ENCODE data around the gene OR5A1. TPM values are rescaled to one million over a fixed set of nuclear protein-coding genes. Genes with fewer than 3 reads are reported as not detected.

The OR5A1 gene
- total RNA-seq, 4 donors from 2014 or later = not detected

DNA sequence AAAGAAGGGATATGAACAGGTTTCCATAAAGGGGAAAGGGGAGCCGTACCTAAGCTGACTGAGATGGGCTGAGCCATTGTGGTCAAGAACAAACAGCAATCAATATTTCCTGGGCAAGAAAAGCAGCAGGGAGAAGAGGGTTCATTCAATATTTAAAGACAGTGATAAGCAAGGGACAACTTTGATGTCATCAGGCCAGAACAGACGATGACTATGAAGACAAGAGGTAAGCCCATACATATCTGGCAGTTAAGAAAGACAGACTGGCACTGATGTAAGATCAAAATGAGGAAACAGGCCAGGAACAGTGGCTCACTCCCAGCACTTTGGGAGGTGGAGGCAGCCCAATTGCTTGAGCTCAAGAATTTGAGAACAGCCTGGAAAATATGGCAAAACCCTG is 12.4 kb upstream of the OR5A1 start:
- no peak for DNase-seq

DNA sequence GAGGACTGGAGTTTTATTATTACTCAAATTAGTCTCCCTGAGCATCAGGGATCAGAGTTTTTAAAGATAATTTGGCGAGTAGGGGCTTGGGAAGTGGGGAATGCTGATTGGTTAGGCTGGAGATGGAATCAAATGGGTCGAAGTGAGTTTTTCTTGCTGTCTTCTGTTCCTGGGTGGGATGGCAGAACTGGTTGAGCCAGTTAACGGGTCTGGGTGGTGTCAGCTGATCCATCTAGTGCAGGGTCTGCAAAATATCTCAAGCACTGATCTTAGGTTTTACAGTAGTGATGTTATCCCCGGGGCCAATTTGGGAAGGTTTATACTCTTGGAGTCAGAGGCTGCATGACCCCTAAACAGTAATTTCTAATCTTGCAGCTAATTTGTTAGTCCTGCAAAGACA is 11.1 kb upstream of the OR5A1 start:
- no peak for TF ChIP-seq POLR2A (IDR thresholded peaks at IDR 0.05)
- TF ChIP-seq, protein P1, sequence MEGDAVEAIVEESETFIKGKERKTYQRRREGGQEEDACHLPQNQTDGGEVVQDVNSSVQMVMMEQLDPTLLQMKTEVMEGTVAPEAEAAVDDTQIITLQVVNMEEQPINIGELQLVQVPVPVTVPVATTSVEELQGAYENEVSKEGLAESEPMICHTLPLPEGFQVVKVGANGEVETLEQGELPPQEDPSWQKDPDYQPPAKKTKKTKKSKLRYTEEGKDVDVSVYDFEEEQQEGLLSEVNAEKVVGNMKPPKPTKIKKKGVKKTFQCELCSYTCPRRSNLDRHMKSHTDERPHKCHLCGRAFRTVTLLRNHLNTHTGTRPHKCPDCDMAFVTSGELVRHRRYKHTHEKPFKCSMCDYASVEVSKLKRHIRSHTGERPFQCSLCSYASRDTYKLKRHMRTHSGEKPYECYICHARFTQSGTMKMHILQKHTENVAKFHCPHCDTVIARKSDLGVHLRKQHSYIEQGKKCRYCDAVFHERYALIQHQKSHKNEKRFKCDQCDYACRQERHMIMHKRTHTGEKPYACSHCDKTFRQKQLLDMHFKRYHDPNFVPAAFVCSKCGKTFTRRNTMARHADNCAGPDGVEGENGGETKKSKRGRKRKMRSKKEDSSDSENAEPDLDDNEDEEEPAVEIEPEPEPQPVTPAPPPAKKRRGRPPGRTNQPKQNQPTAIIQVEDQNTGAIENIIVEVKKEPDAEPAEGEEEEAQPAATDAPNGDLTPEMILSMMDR (IDR thresholded peaks at IDR 0.05) = no peak
- Histone ChIP-seq H3K4me1 (no peaks in the 10 kb centered on the region), H3K27me3 (no peaks in the 10 kb centered on the region), H3K27ac (no peak overlapping the region), H3K36me3 (no peaks in the 10 kb centered on the region), H3K4me3 (no peak overlapping the region), H3K9me3 (no peaks in the 10 kb centered on the region)
- DNase-seq = no peak
- intact Hi-C loops (cut with DNase I; ENCODE audit: low total_unique reads) = no loop called here

More for the DNA sequence above, 12.4 kb upstream of the OR5A1 start:
- Histone ChIP-seq H3K4me3 (no peak overlapping the region), H3K36me3 (no peaks in the 10 kb centered on the region), H3K27ac (no peak overlapping the region), H3K9me3 (no peaks in the 10 kb centered on the region), H3K4me1 (no peaks in the 10 kb centered on the region), H3K27me3 (no peaks in the 10 kb centered on the region)
- intact Hi-C loops (cut with DNase I; ENCODE audit: low total_unique reads) = no loop called here
- no peak for TF ChIP-seq POLR2A (IDR thresholded peaks at IDR 0.05)
- TF ChIP-seq, protein P1 (IDR thresholded peaks at IDR 0.05) = no peak

DNA sequence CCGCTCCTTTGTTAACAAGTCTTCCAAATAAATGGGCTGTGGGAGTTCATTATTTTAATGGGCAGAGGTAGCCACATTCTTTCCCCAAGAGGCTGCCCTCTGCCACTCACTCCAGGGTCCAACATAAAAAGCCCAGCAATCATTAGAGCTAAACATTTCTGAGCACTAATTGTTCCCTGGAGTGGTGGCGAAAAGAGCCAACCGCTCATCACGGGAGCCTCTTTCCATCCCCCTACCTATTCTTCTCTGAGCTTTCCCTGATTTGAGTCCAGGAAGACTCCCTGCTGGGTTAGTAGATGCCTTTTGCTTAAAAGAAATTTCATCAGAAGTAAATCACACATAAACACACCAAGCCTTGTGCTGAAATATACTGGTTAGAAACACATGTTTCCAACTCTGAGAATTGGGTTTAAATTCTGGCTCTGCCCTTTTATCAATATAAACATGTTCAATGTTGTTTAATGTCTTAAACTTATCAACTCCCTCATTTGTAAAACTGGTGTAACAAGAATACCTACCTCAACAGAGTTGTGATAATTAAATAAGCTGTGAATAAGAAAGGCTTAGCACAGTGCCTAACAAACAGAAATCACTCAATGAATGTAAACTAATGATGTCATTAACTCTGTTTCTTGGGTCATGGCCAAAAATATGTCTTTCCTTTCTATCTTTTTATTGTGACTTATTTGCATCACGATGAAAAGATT is 9.8 kb upstream of the OR5A1 start, which contains the start of gene OR5A2:
Gene OR5A2 (minus strand): TSS at position 53 of the 707 bp plus-strand sequence. CDS start 3,460 bp downstream, outside the sequence.
- intact Hi-C loops (cut with DNase I; ENCODE audit: low total_unique reads) = no loop called here
- H3K36me3 ChIP-seq = no peaks in the 10 kb centered on the region
- DNase-seq = no peak
- H3K9me3 ChIP-seq = no peaks in the 10 kb centered on the region
- no peaks in the 10 kb centered on the region for H3K27me3 ChIP-seq
- no peaks in the 10 kb centered on the region for H3K4me1 ChIP-seq
- TF ChIP-seq POLR2A (IDR thresholded peaks at IDR 0.05) = no peak
- TF ChIP-seq, protein P1 (IDR thresholded peaks at IDR 0.05) = no peak
- H3K4me3 ChIP-seq = no peak within 1 kb of the TSS
- H3K27ac ChIP-seq = no peak within 1 kb of the TSS

DNA sequence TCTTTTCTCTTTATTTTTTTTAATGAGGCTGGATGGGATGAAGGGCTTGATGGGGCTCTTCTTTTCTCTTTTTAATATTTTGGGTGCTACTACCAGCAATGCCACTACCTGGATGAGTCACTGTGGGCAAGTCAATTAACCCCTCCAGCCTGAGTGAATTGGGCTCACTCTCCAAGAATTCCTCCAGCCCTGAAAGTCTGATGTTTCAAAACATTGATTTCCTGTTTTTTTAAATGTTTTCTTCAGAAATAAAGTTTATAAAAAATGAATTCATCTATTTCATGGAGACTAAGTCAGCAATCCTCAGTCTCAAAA is 9.2 kb upstream of the OR5A1 start:
- no peaks in the 10 kb centered on the region for H3K27me3 ChIP-seq
- H3K36me3 ChIP-seq = no peaks in the 10 kb centered on the region
- H3K4me3 ChIP-seq = no peak overlapping the region
- no peak for DNase-seq
- H3K27ac ChIP-seq = no peak overlapping the region
- intact Hi-C loops (cut with DNase I; ENCODE audit: low total_unique reads) = no loop called here
- no peaks in the 10 kb centered on the region for H3K9me3 ChIP-seq
- no peaks in the 10 kb centered on the region for H3K4me1 ChIP-seq
- TF ChIP-seq, protein P1 (IDR thresholded peaks at IDR 0.05) = no peak
- no peak for TF ChIP-seq POLR2A (IDR thresholded peaks at IDR 0.05)

DNA sequence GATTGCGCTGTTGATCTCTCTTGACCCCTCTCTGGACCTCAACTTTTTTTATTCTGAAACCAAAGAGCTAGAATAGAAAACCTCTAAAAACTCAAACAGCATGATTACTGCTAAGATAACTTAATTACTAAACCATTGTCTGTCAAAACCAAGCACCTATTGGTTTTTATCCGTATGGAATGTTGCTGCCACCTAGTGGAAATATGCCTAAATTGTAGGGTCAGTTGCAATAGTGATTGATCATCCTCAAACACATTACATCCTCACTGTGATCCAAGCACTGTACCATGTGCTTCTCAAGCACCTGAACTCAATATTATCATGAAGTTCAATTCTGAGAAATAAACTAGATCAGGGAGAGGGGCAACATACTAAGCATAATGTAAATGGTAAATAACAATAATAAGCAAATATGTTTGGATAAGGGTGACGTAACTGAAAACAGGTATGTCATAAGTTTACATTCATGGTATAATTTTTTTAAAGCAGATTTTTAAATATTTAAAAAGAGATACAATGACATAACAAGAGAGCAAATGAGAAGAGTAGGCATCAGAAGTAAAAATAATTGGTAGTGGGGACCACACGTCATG is 6.2 kb upstream of the OR5A1 start:
- intact Hi-C loops (cut with DNase I; ENCODE audit: low total_unique reads) = no loop called here
- Histone ChIP-seq H3K9me3 (no peaks in the 10 kb centered on the region), H3K4me3 (no peak overlapping the region), H3K36me3 (no peaks in the 10 kb centered on the region), H3K27me3 (no peaks in the 10 kb centered on the region), H3K4me1 (no peaks in the 10 kb centered on the region), H3K27ac (no peak overlapping the region)
- TF ChIP-seq, protein P1 (IDR thresholded peaks at IDR 0.05) = peak; percentile 26 to 51 (median 40)
- no peak for TF ChIP-seq POLR2A (IDR thresholded peaks at IDR 0.05)
- DNase-seq = no peak

Measured in uterus (tissue), 4 donors.